ENCODE measurements around the gene CSRP1. TPM values are rescaled to one million over a fixed set of nuclear protein-coding genes. Genes with fewer than 3 reads are reported as not detected.

The CSRP1 gene
- total RNA-seq, 1 experiment from 2014 or later, result 94.4 TPM

DNA sequence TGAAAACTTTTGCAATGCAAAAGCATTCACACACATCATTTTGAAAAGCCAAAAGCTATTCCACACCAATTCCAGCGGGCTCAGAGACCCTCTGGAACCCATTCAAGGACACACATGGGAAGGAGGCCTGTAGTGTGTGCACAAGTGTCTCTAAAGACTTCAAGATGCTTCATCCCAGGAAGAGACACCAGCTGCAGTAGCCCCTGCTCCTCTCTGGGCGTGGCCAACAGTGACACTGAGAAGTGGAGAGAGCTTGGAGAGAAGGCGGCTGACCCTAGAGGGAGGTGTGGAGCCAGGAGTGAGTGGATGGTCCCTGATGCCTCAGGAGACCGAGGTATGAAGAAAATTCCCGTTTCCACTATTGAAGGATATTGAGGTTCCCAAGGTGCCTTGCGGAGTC is 70.5 kb downstream of the CSRP1 start:
- Histone ChIP-seq H3K4me3 (ENCODE audit: low read depth in 2 of 2, low read length in 2 of 2) (no peak overlapping the region), H3K4me1 (ENCODE audit: control insufficient read depth, insufficient read depth, low read length) (no peaks in the 10 kb centered on the region), H3K27me3 (ENCODE audit: control insufficient read depth, insufficient read depth, low read length) (no peaks in the 10 kb centered on the region), H3K36me3 (ENCODE audit: control insufficient read depth, insufficient read depth, low read length) (no peaks in the 10 kb centered on the region), H3K9me3 (ENCODE audit: control insufficient read depth, insufficient read depth, low read depth, low read length) (no peaks in the 10 kb centered on the region), H3K27ac (ENCODE audit: low read length) (no peak overlapping the region)
- TF ChIP-seq, protein P1, sequence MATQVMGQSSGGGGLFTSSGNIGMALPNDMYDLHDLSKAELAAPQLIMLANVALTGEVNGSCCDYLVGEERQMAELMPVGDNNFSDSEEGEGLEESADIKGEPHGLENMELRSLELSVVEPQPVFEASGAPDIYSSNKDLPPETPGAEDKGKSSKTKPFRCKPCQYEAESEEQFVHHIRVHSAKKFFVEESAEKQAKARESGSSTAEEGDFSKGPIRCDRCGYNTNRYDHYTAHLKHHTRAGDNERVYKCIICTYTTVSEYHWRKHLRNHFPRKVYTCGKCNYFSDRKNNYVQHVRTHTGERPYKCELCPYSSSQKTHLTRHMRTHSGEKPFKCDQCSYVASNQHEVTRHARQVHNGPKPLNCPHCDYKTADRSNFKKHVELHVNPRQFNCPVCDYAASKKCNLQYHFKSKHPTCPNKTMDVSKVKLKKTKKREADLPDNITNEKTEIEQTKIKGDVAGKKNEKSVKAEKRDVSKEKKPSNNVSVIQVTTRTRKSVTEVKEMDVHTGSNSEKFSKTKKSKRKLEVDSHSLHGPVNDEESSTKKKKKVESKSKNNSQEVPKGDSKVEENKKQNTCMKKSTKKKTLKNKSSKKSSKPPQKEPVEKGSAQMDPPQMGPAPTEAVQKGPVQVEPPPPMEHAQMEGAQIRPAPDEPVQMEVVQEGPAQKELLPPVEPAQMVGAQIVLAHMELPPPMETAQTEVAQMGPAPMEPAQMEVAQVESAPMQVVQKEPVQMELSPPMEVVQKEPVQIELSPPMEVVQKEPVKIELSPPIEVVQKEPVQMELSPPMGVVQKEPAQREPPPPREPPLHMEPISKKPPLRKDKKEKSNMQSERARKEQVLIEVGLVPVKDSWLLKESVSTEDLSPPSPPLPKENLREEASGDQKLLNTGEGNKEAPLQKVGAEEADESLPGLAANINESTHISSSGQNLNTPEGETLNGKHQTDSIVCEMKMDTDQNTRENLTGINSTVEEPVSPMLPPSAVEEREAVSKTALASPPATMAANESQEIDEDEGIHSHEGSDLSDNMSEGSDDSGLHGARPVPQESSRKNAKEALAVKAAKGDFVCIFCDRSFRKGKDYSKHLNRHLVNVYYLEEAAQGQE (IDR thresholded peaks at IDR 0.05; ENCODE audit: insufficient read depth in 1 of 2, low read depth in 2 of 2, low read length in 1 of 2), result no peak
- no peak for TF ChIP-seq POLR2AphosphoS5 (IDR thresholded peaks at IDR 0.05; ENCODE audit: low read depth, low read length)
- TF ChIP-seq TCF7L2 (IDR thresholded peaks at IDR 0.05; ENCODE audit: low read depth, low read length), result no peak
- TF ChIP-seq, protein P2, sequence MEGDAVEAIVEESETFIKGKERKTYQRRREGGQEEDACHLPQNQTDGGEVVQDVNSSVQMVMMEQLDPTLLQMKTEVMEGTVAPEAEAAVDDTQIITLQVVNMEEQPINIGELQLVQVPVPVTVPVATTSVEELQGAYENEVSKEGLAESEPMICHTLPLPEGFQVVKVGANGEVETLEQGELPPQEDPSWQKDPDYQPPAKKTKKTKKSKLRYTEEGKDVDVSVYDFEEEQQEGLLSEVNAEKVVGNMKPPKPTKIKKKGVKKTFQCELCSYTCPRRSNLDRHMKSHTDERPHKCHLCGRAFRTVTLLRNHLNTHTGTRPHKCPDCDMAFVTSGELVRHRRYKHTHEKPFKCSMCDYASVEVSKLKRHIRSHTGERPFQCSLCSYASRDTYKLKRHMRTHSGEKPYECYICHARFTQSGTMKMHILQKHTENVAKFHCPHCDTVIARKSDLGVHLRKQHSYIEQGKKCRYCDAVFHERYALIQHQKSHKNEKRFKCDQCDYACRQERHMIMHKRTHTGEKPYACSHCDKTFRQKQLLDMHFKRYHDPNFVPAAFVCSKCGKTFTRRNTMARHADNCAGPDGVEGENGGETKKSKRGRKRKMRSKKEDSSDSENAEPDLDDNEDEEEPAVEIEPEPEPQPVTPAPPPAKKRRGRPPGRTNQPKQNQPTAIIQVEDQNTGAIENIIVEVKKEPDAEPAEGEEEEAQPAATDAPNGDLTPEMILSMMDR (IDR thresholded peaks at IDR 0.05), result no peak
- no peak for TF ChIP-seq SIN3A (IDR thresholded peaks at IDR 0.05; ENCODE audit: borderline replicate concordance, insufficient read depth, low read depth, low read length)
- ATAC-seq (peak; percentile 89), DNase-seq (ENCODE audit: low read depth, low spot score) (no peak)
- ChIA-PET CTCF (interaction anchor here (0.7 to 2.0 kb wide), 8 partner anchors 15 to 333 kb away, joined by 3 to 23 read pairs (median 4); partner anchors contain the start of gene TNNI1), POLR2A (no interaction called here)
- intact Hi-C loops (cut with micrococcal nuclease; ENCODE audit: unreplicated experiment) (no loop called here), in situ Hi-C loops (cut with HindIII; ENCODE audit: low pct_unique_long_range_greater_than_20kb, low sequenced_read_pairs) (no loop called here)
- no TSS peak for BruUV-seq (replicated peaks)

DNA sequence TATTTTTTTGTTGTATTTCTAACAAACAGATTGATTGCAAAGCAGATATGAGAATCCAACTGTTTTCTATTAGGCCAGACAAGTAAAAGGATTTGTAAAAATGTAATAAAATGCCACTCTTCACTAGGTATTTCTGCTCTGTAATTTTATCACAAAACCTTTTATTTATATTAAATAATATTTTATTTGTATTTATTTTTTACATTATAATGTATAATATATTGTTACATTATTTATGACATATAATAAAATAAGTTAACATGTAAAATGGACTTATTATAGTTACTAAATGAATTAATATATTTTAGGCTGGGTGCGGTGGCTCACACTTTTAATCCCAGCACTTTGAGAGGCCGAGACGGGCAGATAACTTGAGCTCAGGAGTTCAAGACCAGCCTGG is 72.7 kb downstream of the CSRP1 start:
- no peak for TF ChIP-seq TCF7L2 (IDR thresholded peaks at IDR 0.05; ENCODE audit: low read depth, low read length)
- TF ChIP-seq POLR2AphosphoS5 (IDR thresholded peaks at IDR 0.05; ENCODE audit: low read depth, low read length), result no peak
- no peak for TF ChIP-seq SIN3A (IDR thresholded peaks at IDR 0.05; ENCODE audit: borderline replicate concordance, insufficient read depth, low read depth, low read length)
- TF ChIP-seq, protein P2 (IDR thresholded peaks at IDR 0.05), result no peak
- TF ChIP-seq, protein P1 (IDR thresholded peaks at IDR 0.05; ENCODE audit: insufficient read depth in 1 of 2, low read depth in 2 of 2, low read length in 1 of 2), result no peak
- ATAC-seq (no peak), DNase-seq (ENCODE audit: low read depth, low spot score) (no peak)
- Histone ChIP-seq H3K36me3 (ENCODE audit: control insufficient read depth, insufficient read depth, low read length) (no peaks in the 10 kb centered on the region), H3K4me3 (ENCODE audit: low read depth in 2 of 2, low read length in 2 of 2) (no peak overlapping the region), H3K4me1 (ENCODE audit: control insufficient read depth, insufficient read depth, low read length) (no peaks in the 10 kb centered on the region), H3K27ac (ENCODE audit: low read length) (no peak overlapping the region), H3K27me3 (ENCODE audit: control insufficient read depth, insufficient read depth, low read length) (no peaks in the 10 kb centered on the region), H3K9me3 (ENCODE audit: control insufficient read depth, insufficient read depth, low read depth, low read length) (no peaks in the 10 kb centered on the region)
- ChIA-PET CTCF (no interaction called here), POLR2A (no interaction called here)
- no TSS peak for BruUV-seq (replicated peaks)
- in situ Hi-C loops (cut with HindIII; ENCODE audit: low pct_unique_long_range_greater_than_20kb, low sequenced_read_pairs) (no loop called here), intact Hi-C loops (cut with micrococcal nuclease; ENCODE audit: unreplicated experiment) (no loop called here)

Measured in Panc1 (cell line).